HEK293 (cell line): Measurements from ENCODE around the gene ANXA8.

Experiments
- CTCF ChIA-PET: fragments of 350-600 bp; formaldehyde crosslinking; extraction: SDS; loops from one replicate; lab custom pipeline; 2021; ENCODE audit warnings: antibody characterized with exemption; lab: Yijun Ruan, JAX
- POLR2A ChIA-PET: fragments of 300-600 bp; formaldehyde crosslinking; extraction: SDS; loops from one replicate; lab custom pipeline; 2020; ENCODE audit warnings: antibody characterized with exemption, inconsistent platforms; lab: Yijun Ruan, JAX
- H3K27ac ChIP-seq: fragments of 200-500 bp; sonication (Bioruptor generic); 2 replicates; pipeline ENCODE4 v1.5.1; 2014; ENCODE audit warnings: low read depth, low read length, control low read depth, inconsistent platforms; ENCODE audit errors: extremely low read depth
- H3K36me3 ChIP-seq, 2 experiments: fragments of 200-500 bp in 1 of 2; sonication (Bioruptor generic) in 1 of 2; 1 replicate in 1 of 2; 2 replicates in 1 of 2; pipeline ENCODE4 v1.5.1; 2014 to 2017; ENCODE audit warnings: inconsistent platforms in 2 of 2, low read length in 2 of 2; ENCODE audit not compliant: control insufficient read depth in 2 of 2, insufficient read depth in 1 of 2
- H3K4me1 ChIP-seq: fragments of 200-500 bp; sonication (Bioruptor generic); 2 replicates; pipeline ENCODE4 v1.5.1; 2014; ENCODE audit warnings: mild to moderate bottlenecking, low read length, inconsistent platforms; ENCODE audit not compliant: control insufficient read depth, insufficient read depth
- H3K4me3 ChIP-seq: 2 replicates; pipeline ENCODE4 v1.5.1; 2011; ENCODE audit warnings: low read depth, mild to moderate bottlenecking, control low read depth, low read length, moderate library complexity
- H3K9me3 ChIP-seq: fragments of 200-500 bp; sonication (Bioruptor generic); 2 replicates; pipeline ENCODE4 v1.5.1; 2014; ENCODE audit warnings: low read depth, low read length, inconsistent platforms; ENCODE audit not compliant: control insufficient read depth, insufficient read depth
- BCL11A ChIP-seq: fragments of 450-650 bp; formaldehyde crosslinking; IDR thresholded peaks from 2 replicates; pipeline ENCODE4 v1.5.1; 2016; ENCODE audit warnings: low read depth, missing biosample characterization, missing genetic modification characterization
- GLIS2 ChIP-seq: fragments of 450-650 bp; formaldehyde crosslinking; IDR thresholded peaks from 2 replicates; pipeline ENCODE4 v1.5.1; 2016; ENCODE audit warnings: missing biosample characterization, missing genetic modification characterization
- KLF16 ChIP-seq: fragments of 450-650 bp; formaldehyde crosslinking; IDR thresholded peaks from 2 replicates; pipeline ENCODE4 v1.5.1; 2017; ENCODE audit warnings: missing biosample characterization, missing genetic modification characterization
- KLF8 ChIP-seq: fragments of 450-650 bp; formaldehyde crosslinking; IDR thresholded peaks from 2 replicates; pipeline ENCODE4 v1.5.1; 2016; ENCODE audit warnings: missing biosample characterization, missing genetic modification characterization
- REST ChIP-seq: fragments of 450-650 bp; formaldehyde crosslinking; IDR thresholded peaks from 2 replicates; pipeline ENCODE4 v1.5.1; 2016; ENCODE audit warnings: missing biosample characterization, missing genetic modification characterization
- SP7 ChIP-seq: fragments of 450-650 bp; formaldehyde crosslinking; IDR thresholded peaks from 2 replicates; pipeline ENCODE4 v1.5.1; 2016; ENCODE audit warnings: missing biosample characterization, missing genetic modification characterization
- TRIM28 ChIP-seq: IDR thresholded peaks from 2 replicates; pipeline ENCODE4 v1.6.1; 2011; ENCODE audit warnings: low read length, control low read depth, borderline replicate concordance
- ZBTB6 ChIP-seq: fragments of 450-650 bp; formaldehyde crosslinking; IDR thresholded peaks from 2 replicates; pipeline ENCODE4 v1.5.1; 2017; ENCODE audit warnings: missing biosample characterization, missing genetic modification characterization
- ZFP3 ChIP-seq: fragments of 450-650 bp; formaldehyde crosslinking; IDR thresholded peaks from 2 replicates; pipeline ENCODE4 v1.5.1; 2016; ENCODE audit warnings: low read depth, missing biosample characterization, missing genetic modification characterization
- ZNF112 ChIP-seq: fragments of 450-650 bp; formaldehyde crosslinking; IDR thresholded peaks from 2 replicates; pipeline ENCODE4 v1.5.0; 2017; ENCODE audit warnings: missing biosample characterization, missing genetic modification characterization
- ZNF114 ChIP-seq: fragments of 450-650 bp; formaldehyde crosslinking; IDR thresholded peaks from 2 replicates; pipeline ENCODE4 v1.5.0; 2017; ENCODE audit warnings: missing biosample characterization, missing genetic modification characterization
- ZNF157 ChIP-seq: fragments of 450-650 bp; formaldehyde crosslinking; IDR thresholded peaks from 2 replicates; pipeline ENCODE4 v1.5.1; 2016; ENCODE audit warnings: missing biosample characterization, missing genetic modification characterization
- ZNF223 ChIP-seq: fragments of 450-650 bp; formaldehyde crosslinking; IDR thresholded peaks from 2 replicates; pipeline ENCODE4 v1.5.1; 2016; ENCODE audit warnings: missing biosample characterization, missing genetic modification characterization
- ZNF280C ChIP-seq: fragments of 450-650 bp; formaldehyde crosslinking; IDR thresholded peaks from 2 replicates; pipeline ENCODE4 v1.5.1; 2016; ENCODE audit warnings: missing biosample characterization, missing genetic modification characterization
- ZNF311 ChIP-seq: fragments of 450-650 bp; formaldehyde crosslinking; IDR thresholded peaks from 2 replicates; pipeline ENCODE4 v1.5.1; 2017; ENCODE audit warnings: missing biosample characterization, missing genetic modification characterization, borderline replicate concordance
- ZNF324 ChIP-seq: fragments of 450-650 bp; formaldehyde crosslinking; IDR thresholded peaks from 2 replicates; pipeline ENCODE4 v1.5.1; 2016; ENCODE audit warnings: missing biosample characterization, missing genetic modification characterization
- ZNF362 ChIP-seq: fragments of 450-650 bp; formaldehyde crosslinking; IDR thresholded peaks from 2 replicates; pipeline ENCODE4 v1.5.1; 2016; ENCODE audit warnings: missing biosample characterization, missing genetic modification characterization
- ZNF473 ChIP-seq: fragments of 450-650 bp; formaldehyde crosslinking; IDR thresholded peaks from 2 replicates; pipeline ENCODE4 v1.5.1; 2017; ENCODE audit warnings: missing biosample characterization, missing genetic modification characterization
- ZNF600 ChIP-seq: fragments of 450-650 bp; formaldehyde crosslinking; IDR thresholded peaks from 2 replicates; pipeline ENCODE4 v1.5.1; 2016; ENCODE audit warnings: missing biosample characterization, missing genetic modification characterization
- ZNF621 ChIP-seq: fragments of 450-650 bp; formaldehyde crosslinking; IDR thresholded peaks from 2 replicates; pipeline ENCODE4 v1.5.1; 2017; ENCODE audit warnings: missing biosample characterization, missing genetic modification characterization
- ZNF664 ChIP-seq: fragments of 450-650 bp; formaldehyde crosslinking; IDR thresholded peaks from 2 replicates; pipeline ENCODE4 v1.5.1; 2016; ENCODE audit warnings: missing biosample characterization, missing genetic modification characterization
- ZNF747 ChIP-seq: fragments of 450-650 bp; formaldehyde crosslinking; IDR thresholded peaks from 2 replicates; pipeline ENCODE4 v1.5.1; 2016; ENCODE audit warnings: missing biosample characterization, missing genetic modification characterization
- ZNF792 ChIP-seq: fragments of 450-650 bp; formaldehyde crosslinking; IDR thresholded peaks from 2 replicates; pipeline ENCODE4 v1.5.1; 2016; ENCODE audit warnings: missing biosample characterization, missing genetic modification characterization
- ZSCAN16 ChIP-seq: fragments of 450-650 bp; formaldehyde crosslinking; IDR thresholded peaks from 2 replicates; pipeline ENCODE4 v1.5.1; 2016; ENCODE audit warnings: missing biosample characterization, missing genetic modification characterization
- ZSCAN4 ChIP-seq: fragments of 450-650 bp; formaldehyde crosslinking; IDR thresholded peaks from 2 replicates; pipeline ENCODE4 v1.5.1; 2017; ENCODE audit warnings: missing biosample characterization, missing genetic modification characterization
- ZSCAN5A ChIP-seq: fragments of 450-650 bp; formaldehyde crosslinking; IDR thresholded peaks from 2 replicates; pipeline ENCODE4 v1.5.1; 2016; ENCODE audit warnings: missing biosample characterization, missing genetic modification characterization

ANXA8 gene

GRCh38 chr10:47457826-47458225 is 26.1 kb downstream of the ANXA8 start:
- CTCF ChIA-PET = no interaction called here
- POLR2A ChIA-PET = no interaction called here
- no peak overlapping the region for H3K27ac ChIP-seq

GRCh38 chr10:47457528-47457820 is 26.4 kb downstream of the ANXA8 start:
- CTCF ChIA-PET = no interaction called here
- POLR2A ChIA-PET = no interaction called here
- H3K27ac ChIP-seq = no peak overlapping the region
- no peak for TF ChIP-seq ZNF223 (tag by site-specific recombination)
- TF ChIP-seq ZSCAN4 (tag by site-specific recombination) = no peak
- TF ChIP-seq ZSCAN5A (tag by site-specific recombination) = no peak
- TF ChIP-seq TRIM28 = no peak
- no peak for TF ChIP-seq ZNF473 (tag by site-specific recombination)
- TF ChIP-seq SP7 (tag by site-specific recombination) = no peak
- no peak for TF ChIP-seq ZFP3 (tag by site-specific recombination)
- TF ChIP-seq ZNF600 (tag by site-specific recombination) = no peak
- no peak for TF ChIP-seq ZNF311
- TF ChIP-seq ZNF112 (tag by site-specific recombination) = no peak
- no peak for TF ChIP-seq ZNF114
- no peak for TF ChIP-seq ZNF621
- TF ChIP-seq KLF16 (tag by site-specific recombination) = no peak
- TF ChIP-seq ZNF747 = no peak
- no peak for TF ChIP-seq ZSCAN16
- no peak for TF ChIP-seq REST (tag by site-specific recombination)

More at GRCh38 chr10:47457826-47458225, 26.1 kb downstream of the ANXA8 start:
- no peaks in the 10 kb centered on the region for H3K9me3 ChIP-seq
- no peak overlapping the region for H3K4me3 ChIP-seq
- no peaks in the 10 kb centered on the region for H3K36me3 ChIP-seq
- no peak for TF ChIP-seq ZNF324 (tag by site-specific recombination)
- no peak for TF ChIP-seq ZNF280C
- TF ChIP-seq ZBTB6 (tag by site-specific recombination) = no peak
- no peak for TF ChIP-seq GLIS2
- no peak for TF ChIP-seq ZNF792 (tag by site-specific recombination)
- no peak for TF ChIP-seq ZNF157 (tag by site-specific recombination)
- no peak for TF ChIP-seq ZNF362 (tag by site-specific recombination)
- no peak for TF ChIP-seq ZNF664 (tag by site-specific recombination)
- no peak for TF ChIP-seq KLF8 (tag by site-specific recombination)
- TF ChIP-seq BCL11A (tag by site-specific recombination) = no peak
- TF ChIP-seq, all 188 proteins: peak for 0
- no peaks in the 10 kb centered on the region for H3K4me1 ChIP-seq

More at GRCh38 chr10:47457528-47457820, 26.4 kb downstream of the ANXA8 start:
- no peak overlapping the region for H3K4me3 ChIP-seq
- no peaks in the 10 kb centered on the region for H3K36me3 ChIP-seq
- no peaks in the 10 kb centered on the region for H3K4me1 ChIP-seq
- no peaks in the 10 kb centered on the region for H3K9me3 ChIP-seq
